Immature natural killer cell (primary cell): Measurements from ENCODE around the gene LYZL2. TPM values are rescaled to one million over a fixed set of nuclear protein-coding genes. Genes with fewer than 3 reads are reported as not detected.
"Not testable (repeated sequence)": the region's sequence is repeated elsewhere in the genome, so short reads cannot be mapped to it uniquely, and the experiment has no call there.

Source experiments
- DNase-seq, 3 donors: peaks; one replicate each; pipeline ENCODE4 v3.0.0; 2022; ENCODE audit warnings: mixed read lengths in 1 of 3
- H3K27ac Mint-ChIP-seq, 6 donors: one replicate each; pipeline ENCODE4 v1.8.0; 2020; ENCODE audit warnings: mixed read lengths in 6 of 6, mild to moderate bottlenecking in 5 of 6, inconsistent platforms in 4 of 6, moderate library complexity in 3 of 6
- H3K27me3 Mint-ChIP-seq, 3 donors: one replicate each; pipeline ENCODE4 v1.8.0; 2020 to 2021; ENCODE audit warnings: low read depth in 3 of 3, mild to moderate bottlenecking in 3 of 3, mixed read lengths in 3 of 3, moderate library complexity in 3 of 3, inconsistent platforms in 1 of 3
- H3K36me3 Mint-ChIP-seq, 3 donors: one replicate each; pipeline ENCODE4 v1.8.0; 2020; ENCODE audit warnings: mixed read lengths in 3 of 3, inconsistent platforms in 2 of 3, mild to moderate bottlenecking in 2 of 3
- H3K4me1 Mint-ChIP-seq, 2 donors: one replicate each; pipeline ENCODE4 v1.8.0; 2020; ENCODE audit warnings: inconsistent platforms in 2 of 2, mild to moderate bottlenecking in 2 of 2, mixed read lengths in 2 of 2, moderate library complexity in 1 of 2
- H3K4me3 Mint-ChIP-seq, 5 donors: one replicate each; pipeline ENCODE4 v1.8.0; 2020; ENCODE audit warnings: mild to moderate bottlenecking in 5 of 5, mixed read lengths in 5 of 5, inconsistent platforms in 3 of 5, moderate library complexity in 3 of 5
- H3K9me3 Mint-ChIP-seq, 6 donors: one replicate each; pipeline ENCODE4 v1.8.0; 2020; ENCODE audit warnings: mild to moderate bottlenecking in 6 of 6, mixed read lengths in 6 of 6, inconsistent platforms in 4 of 6, moderate library complexity in 3 of 6
- polyA plus RNA-seq, 3 donors: library from polyadenylated mRNA; unstranded; fragments of 300-500 nt; fragmentation: Illumina TruSeq; gene quantifications; one replicate each; pipeline ENCODE4 v1.2.3, GENCODE V29; 2021

Gene LYZL2
- polyA plus RNA-seq = not detected

- H3K36me3 Mint-ChIP-seq = no peaks in the 10 kb centered on the region
- no peak within 1 kb of the TSS for H3K4me3 Mint-ChIP-seq
- no peak for DNase-seq
- H3K4me1 Mint-ChIP-seq = no peaks in the 10 kb centered on the region
- no peak within 1 kb of the TSS for H3K27ac Mint-ChIP-seq
- H3K9me3 Mint-ChIP-seq = no peaks in the 10 kb centered on the region
- H3K27me3 Mint-ChIP-seq = peaks cover 4 to 13% (median 6%) of the 10 kb centered on the region in 3 donors
Measured at GRCh38 chr10:30629653-30630052, at the start of gene LYZL2. Gene LYZL2 (minus strand): TSS chr10:30629753. CDS start chr10:30626915, 2,838 bp downstream.

DNA sequence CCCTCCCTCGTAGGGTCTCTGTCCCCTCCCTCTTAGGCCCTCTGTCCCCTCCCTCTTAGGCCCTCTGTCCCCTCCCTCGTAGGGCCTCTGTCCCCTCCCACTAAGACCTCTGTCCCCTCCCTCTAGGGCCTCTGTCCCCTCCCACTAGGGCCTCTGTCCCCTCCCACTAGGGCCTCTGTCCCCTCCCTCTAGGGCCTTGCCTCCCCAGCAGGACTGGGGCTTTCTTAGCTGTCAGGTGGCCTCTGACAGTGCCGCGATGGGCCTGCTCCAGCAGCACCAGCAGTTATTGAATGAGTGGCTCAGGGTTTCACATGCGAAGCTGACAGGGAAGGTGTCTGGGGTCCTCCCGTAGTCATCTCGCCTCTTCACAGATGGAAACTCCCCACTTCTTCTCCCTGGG lies 48.1 kb upstream of the LYZL2 start:
- not testable (repeated sequence) for H3K36me3 Mint-ChIP-seq, H3K27ac Mint-ChIP-seq, H3K4me1 Mint-ChIP-seq, H3K9me3 Mint-ChIP-seq, H3K4me3 Mint-ChIP-seq, DNase-seq
- peaks cover 0 to 10% (median 2%) of the 10 kb centered on the region in 3 donors for H3K27me3 Mint-ChIP-seq

GRCh38 chr10:30677146-30677545 lies 47.6 kb upstream of the LYZL2 start:
- peaks cover 0 to 12% (median 2%) of the 10 kb centered on the region in 3 donors for H3K27me3 Mint-ChIP-seq
- not testable (repeated sequence) for H3K9me3 Mint-ChIP-seq, H3K36me3 Mint-ChIP-seq, DNase-seq, H3K27ac Mint-ChIP-seq, H3K4me3 Mint-ChIP-seq, H3K4me1 Mint-ChIP-seq

DNA sequence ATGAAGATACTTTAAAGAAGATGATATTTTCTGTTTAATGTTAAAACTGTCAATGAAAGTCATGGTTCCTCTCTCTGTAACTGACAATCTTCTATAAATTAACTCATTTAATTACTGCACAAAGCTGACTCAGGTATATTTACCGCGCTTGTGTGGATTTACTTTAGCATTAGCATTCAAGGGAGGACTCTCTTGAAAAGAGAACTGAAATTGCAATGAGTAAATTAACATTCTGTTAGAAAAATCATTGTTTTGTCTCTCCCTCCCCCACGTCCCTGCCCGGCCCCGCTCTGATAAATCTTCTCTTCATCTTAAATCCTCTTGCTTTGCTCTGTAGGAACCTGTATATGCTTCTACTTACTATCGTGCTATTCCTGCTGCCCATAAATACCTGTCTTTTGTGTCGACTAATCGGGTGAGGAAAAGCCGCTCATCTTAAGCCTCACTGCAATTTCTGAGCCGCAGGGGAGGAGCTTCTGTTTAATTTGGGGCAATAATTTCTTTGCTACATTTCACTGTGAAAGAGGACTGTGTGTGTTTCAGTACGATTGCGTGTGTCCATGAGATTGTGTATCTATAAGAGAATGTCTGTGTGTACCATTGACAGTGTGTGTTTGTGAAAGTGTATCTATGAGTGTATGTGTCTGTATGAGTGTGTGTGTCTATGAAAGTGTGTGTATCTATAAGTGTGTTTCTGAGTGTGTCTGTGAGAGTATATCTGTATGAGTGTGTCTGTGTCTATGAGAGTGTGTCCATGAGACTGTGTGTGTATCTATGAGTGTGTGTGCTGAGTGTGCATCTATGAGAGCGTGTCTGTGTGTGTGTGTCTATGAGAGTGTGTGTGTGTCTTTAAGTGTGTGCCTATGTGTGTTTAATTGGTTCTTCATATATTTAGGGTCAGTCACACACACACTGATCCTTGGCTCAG lies 46.5 kb upstream of the LYZL2 start:
- H3K4me1 Mint-ChIP-seq = peaks cover 0 to 2% of the 10 kb centered on the region in 2 donors
- peaks cover 0 to 2% (median 0%) of the 10 kb centered on the region in 6 donors for H3K9me3 Mint-ChIP-seq
- no peak overlapping the region for H3K27ac Mint-ChIP-seq
- DNase-seq = no peak
- peaks cover 0 to 14% (median 2%) of the 10 kb centered on the region in 3 donors for H3K27me3 Mint-ChIP-seq
- no peak overlapping the region for H3K4me3 Mint-ChIP-seq
- H3K36me3 Mint-ChIP-seq = no peaks in the 10 kb centered on the region

GRCh38 chr10:30674796-30675195 lies 45.2 kb upstream of the LYZL2 start:
- DNase-seq = no peak
- H3K4me3 Mint-ChIP-seq = no peak overlapping the region
- H3K27ac Mint-ChIP-seq = no peak overlapping the region
- peaks cover 0 to 2% (median 0%) of the 10 kb centered on the region in 6 donors for H3K9me3 Mint-ChIP-seq
- H3K36me3 Mint-ChIP-seq = no peaks in the 10 kb centered on the region
- H3K4me1 Mint-ChIP-seq = peaks cover 5 to 9% of the 10 kb centered on the region in 2 donors
- H3K27me3 Mint-ChIP-seq = peaks cover 0 to 11% (median 2%) of the 10 kb centered on the region in 3 donors

GRCh38 chr10:30673262-30673661 lies 43.7 kb upstream of the LYZL2 start:
- H3K9me3 Mint-ChIP-seq, H3K27me3 Mint-ChIP-seq, H3K4me1 Mint-ChIP-seq, H3K36me3 Mint-ChIP-seq, DNase-seq, H3K4me3 Mint-ChIP-seq, H3K27ac Mint-ChIP-seq: not testable (repeated sequence)

- not testable (repeated sequence) for H3K4me1 Mint-ChIP-seq, H3K9me3 Mint-ChIP-seq, H3K27ac Mint-ChIP-seq, H3K36me3 Mint-ChIP-seq, H3K4me3 Mint-ChIP-seq, DNase-seq
- H3K27me3 Mint-ChIP-seq = peaks cover 2 to 10% (median 5%) of the 10 kb centered on the region in 3 donors
Measured at GRCh38 chr10:30672338-30672737, 42.8 kb upstream of the LYZL2 start.

GRCh38 chr10:30671026-30671616 lies 41.6 kb upstream of the LYZL2 start:
- no peaks in the 10 kb centered on the region for H3K9me3 Mint-ChIP-seq
- H3K27ac Mint-ChIP-seq = no peak overlapping the region
- peak overlapping the region; percentile 47 to 82 (median 78) for H3K4me3 Mint-ChIP-seq
- DNase-seq = peak; percentile 23 to 43 (median 38)
- no peaks in the 10 kb centered on the region for H3K36me3 Mint-ChIP-seq
- H3K4me1 Mint-ChIP-seq = peaks cover 5 to 9% of the 10 kb centered on the region in 2 donors
- H3K27me3 Mint-ChIP-seq = peaks cover 2 to 11% (median 5%) of the 10 kb centered on the region in 3 donors

DNA sequence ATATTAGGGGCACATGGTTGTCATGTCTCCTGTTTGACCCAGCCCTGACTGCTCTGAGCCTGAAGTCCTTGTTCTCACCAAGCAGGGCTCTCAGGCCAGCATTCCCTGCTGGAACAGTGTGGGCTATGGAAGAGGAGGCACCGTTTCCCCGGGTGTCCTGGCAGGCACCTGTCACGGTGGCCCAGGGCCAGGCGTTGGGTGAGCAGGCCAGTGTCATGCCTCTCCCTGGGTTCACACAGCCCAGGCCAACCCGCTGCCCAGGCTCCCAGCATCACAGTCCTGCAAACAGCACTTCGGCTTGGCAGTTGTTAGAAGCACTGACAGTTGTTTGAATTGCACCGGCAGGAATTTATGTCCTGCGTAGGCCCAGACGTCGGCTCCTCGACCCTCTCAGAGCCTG lies 38.4 kb upstream of the LYZL2 start:
- DNase-seq, H3K9me3 Mint-ChIP-seq, H3K27me3 Mint-ChIP-seq, H3K27ac Mint-ChIP-seq, H3K4me3 Mint-ChIP-seq, H3K36me3 Mint-ChIP-seq, H3K4me1 Mint-ChIP-seq: not testable (repeated sequence)

DNA sequence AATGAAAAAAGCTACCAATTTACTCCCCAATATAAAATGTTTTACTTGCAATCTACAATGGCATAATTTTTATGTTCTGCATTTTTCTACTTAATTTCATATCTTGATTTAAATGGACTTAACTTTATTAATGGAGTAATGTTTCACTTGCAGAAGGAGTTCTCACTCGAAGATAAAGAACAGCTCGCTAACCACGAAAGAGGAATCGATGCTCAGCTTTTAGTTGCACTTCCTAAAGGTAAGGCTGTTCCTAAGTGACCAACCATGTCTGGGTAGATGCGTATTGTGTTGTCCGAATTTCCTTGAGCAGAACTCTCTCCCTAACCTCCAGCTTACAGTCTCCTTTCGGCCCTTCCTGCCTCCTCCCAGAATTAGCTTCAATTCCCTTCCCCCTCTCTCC lies 33.9 kb upstream of the LYZL2 start:
- H3K27ac Mint-ChIP-seq, DNase-seq, H3K4me3 Mint-ChIP-seq, H3K4me1 Mint-ChIP-seq, H3K36me3 Mint-ChIP-seq, H3K9me3 Mint-ChIP-seq: not testable (repeated sequence)
- peaks cover 2 to 15% (median 6%) of the 10 kb centered on the region in 3 donors for H3K27me3 Mint-ChIP-seq

DNA sequence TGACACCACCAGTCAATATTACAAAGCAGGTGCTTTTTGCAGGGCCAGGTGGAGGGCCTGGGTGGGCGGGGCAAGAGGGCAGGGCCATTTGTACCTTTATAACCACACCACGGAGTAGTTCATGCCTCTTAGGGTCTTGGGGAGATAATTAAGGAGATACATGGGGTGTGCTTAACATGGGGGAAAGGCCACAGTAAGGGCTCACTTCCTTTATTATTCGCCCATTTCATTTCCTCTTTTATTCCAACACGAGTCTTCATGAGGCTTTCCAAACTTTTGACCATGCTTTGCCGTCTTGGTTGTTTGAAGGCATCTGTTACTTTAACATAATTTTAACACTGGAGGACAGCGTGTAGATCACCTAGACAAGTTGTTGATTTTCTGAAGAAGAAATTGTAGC lies 33.3 kb upstream of the LYZL2 start:
- Mint-ChIP-seq H3K4me1 (no peaks in the 10 kb centered on the region), H3K36me3 (no peaks in the 10 kb centered on the region), H3K4me3 (no peak overlapping the region), H3K27ac (no peak overlapping the region), H3K27me3 (peaks cover 2 to 17% (median 6%) of the 10 kb centered on the region in 3 donors), H3K9me3 (no peaks in the 10 kb centered on the region)
- no peak for DNase-seq

- DNase-seq, H3K4me3 Mint-ChIP-seq, H3K36me3 Mint-ChIP-seq, H3K9me3 Mint-ChIP-seq, H3K4me1 Mint-ChIP-seq, H3K27ac Mint-ChIP-seq: not testable (repeated sequence)
- peaks cover 6 to 24% (median 6%) of the 10 kb centered on the region in 3 donors for H3K27me3 Mint-ChIP-seq
Measured at GRCh38 chr10:30660314-30660713, 30.8 kb upstream of the LYZL2 start.

DNA sequence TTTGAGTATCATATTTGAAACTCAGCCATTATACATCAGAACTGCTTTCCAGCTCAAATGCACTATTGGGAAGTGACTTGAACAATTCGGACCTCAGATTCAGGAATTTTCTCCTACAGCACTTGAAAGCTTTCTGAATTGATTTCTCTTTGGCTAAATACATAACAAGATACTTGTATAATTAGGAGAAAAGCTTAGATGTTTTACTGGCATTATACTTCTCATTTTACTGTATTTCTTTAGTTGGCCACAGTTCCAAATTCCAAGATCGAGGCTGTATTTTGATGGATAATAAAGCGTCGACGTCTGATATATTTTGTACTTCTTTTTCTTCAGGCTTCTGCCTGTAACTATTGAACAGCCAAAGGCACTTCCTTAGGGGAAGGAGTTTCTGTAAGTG lies 26.7 kb upstream of the LYZL2 start:
- DNase-seq = no peak
- H3K4me1 Mint-ChIP-seq = no peaks in the 10 kb centered on the region
- H3K27me3 Mint-ChIP-seq = peaks cover 2 to 31% (median 12%) of the 10 kb centered on the region in 3 donors
- H3K36me3 Mint-ChIP-seq = no peaks in the 10 kb centered on the region
- no peaks in the 10 kb centered on the region for H3K9me3 Mint-ChIP-seq
- no peak overlapping the region for H3K27ac Mint-ChIP-seq
- H3K4me3 Mint-ChIP-seq = no peak overlapping the region

- peaks cover 2 to 28% (median 12%) of the 10 kb centered on the region in 3 donors for H3K27me3 Mint-ChIP-seq
- not testable (repeated sequence) for H3K4me3 Mint-ChIP-seq
Measured at GRCh38 chr10:30655001-30655400, 25.4 kb upstream of the LYZL2 start.

More at GRCh38 chr10:30655001-30655400, 25.4 kb upstream of the LYZL2 start:
- DNase-seq, H3K9me3 Mint-ChIP-seq, H3K36me3 Mint-ChIP-seq, H3K4me1 Mint-ChIP-seq, H3K27ac Mint-ChIP-seq: not testable (repeated sequence)
